GM23248 (cell line): Measurements from ENCODE around the gene APOM. TPM values are rescaled to one million over a fixed set of nuclear protein-coding genes. Genes with fewer than 3 reads are reported as not detected.

ENCODE experiments used
- DNase-seq: peaks from one replicate; pipeline ENCODE4 v3.0.0-alpha.2; 2015
- H2AFZ ChIP-seq: fragments of 200-600 bp; sonication (generic); 2 replicates; pipeline ENCODE4 v1.6.1; 2016; ENCODE audit warnings: antibody characterized with exemption
- H3F3A ChIP-seq: fragments of 200-600 bp; sonication (generic); 2 replicates; pipeline ENCODE4 v1.6.1; 2016; ENCODE audit warnings: mild to moderate bottlenecking, antibody characterized with exemption, mixed run types; ENCODE audit not compliant: insufficient read depth
- H3K27ac ChIP-seq: fragments of 200-600 bp; sonication (generic); 2 replicates; pipeline ENCODE4 v1.5.1; 2016; ENCODE audit warnings: mild to moderate bottlenecking
- H3K27me3 ChIP-seq: fragments of 200-600 bp; sonication (generic); replicated peaks from 2 replicates; pipeline ENCODE4 v1.6.1; 2016; ENCODE audit warnings: mild to moderate bottlenecking; ENCODE audit not compliant: insufficient read depth
- H3K36me3 ChIP-seq: fragments of 200-600 bp; sonication (generic); 2 replicates; pipeline ENCODE4 v1.6.1; 2016; ENCODE audit warnings: low read depth, mild to moderate bottlenecking
- H3K4me1 ChIP-seq: fragments of 200-600 bp; sonication (generic); 2 replicates; pipeline ENCODE4 v1.6.1; 2016; ENCODE audit warnings: mild to moderate bottlenecking; ENCODE audit not compliant: insufficient read depth
- H3K4me2 ChIP-seq: fragments of 200-600 bp; sonication (generic); one replicate; pipeline ENCODE4 v1.6.1; 2016; ENCODE audit warnings: mild to moderate bottlenecking; ENCODE audit not compliant: unreplicated experiment
- H3K4me3 ChIP-seq: fragments of 200-600 bp; sonication (generic); 2 replicates; pipeline ENCODE4 v1.5.1; 2016; ENCODE audit warnings: mild to moderate bottlenecking
- H3K79me2 ChIP-seq: fragments of 200-600 bp; sonication (generic); 2 replicates; pipeline ENCODE4 v1.6.1; 2016; ENCODE audit warnings: mild to moderate bottlenecking; ENCODE audit not compliant: insufficient read depth
- H3K9ac ChIP-seq: fragments of 200-600 bp; sonication (generic); 2 replicates; pipeline ENCODE4 v1.6.1; 2016; ENCODE audit warnings: mild to moderate bottlenecking
- H3K9me2 ChIP-seq: fragments of 200-600 bp; sonication (generic); 2 replicates; pipeline ENCODE4 v1.6.1; 2016; ENCODE audit warnings: mixed run types, mild to moderate bottlenecking, moderate library complexity; ENCODE audit not compliant: insufficient read depth
- H3K9me3 ChIP-seq: fragments of 200-600 bp; sonication (generic); one replicate; pipeline ENCODE4 v1.6.1; 2017; ENCODE audit warnings: low read depth
- H4K20me1 ChIP-seq: fragments of 200-600 bp; sonication (generic); 2 replicates; pipeline ENCODE4 v1.6.0; 2016; ENCODE audit not compliant: insufficient read depth
- EZH2 ChIP-seq: fragments of 200-600 bp; sonication (generic); IDR thresholded peaks from 2 replicates; pipeline ENCODE4 v1.6.1; 2018; ENCODE audit warnings: antibody characterized with exemption, mild to moderate bottlenecking; ENCODE audit not compliant: insufficient read depth, poor library complexity, severe bottlenecking
- EZH2phosphoT487 ChIP-seq: fragments of 200-600 bp; sonication (generic); IDR thresholded peaks from 2 replicates; pipeline ENCODE4 v1.6.1; 2018; ENCODE audit warnings: antibody characterized with exemption, moderate library complexity, mild to moderate bottlenecking, low read depth; ENCODE audit not compliant: insufficient read depth
- WGBS, 2 experiments: methylation state at CpG; one replicate each; pipeline ENCODE4 v1.1.6; 2015 to 2017; ENCODE audit warnings: low lambda C conversion rate in 2 of 2, low coverage in 1 of 2; ENCODE audit errors: missing lambda C conversion rate in 2 of 2; 5-methylcytosine and 5-hydroxymethylcytosine counted together
- in situ Hi-C: fragments of 300-500 bp; cut with MboI; formaldehyde crosslinking; loops from 2 replicates; pipeline ENCODE4 v1.15.0; 2020
- polyA plus RNA-seq: library from polyadenylated mRNA; unstranded; fragments of >200 nt; fragmentation: Nextera tagmentation; extraction: Ambion mirVana; gene quantifications from 2 replicates; pipeline ENCODE4 v1.2.1, GENCODE V29; 2016
- total RNA-seq: library from RNA; depleted of rRNA; stranded (reverse); fragments of >200 nt; shearing (Covaris generic); gene quantifications from 2 replicates; pipeline ENCODE4 v1.2.3, GENCODE V29; 2014

The APOM gene
- total and polyA plus RNA-seq, 2 experiments from 2014 or later = 0.76 to 5.9 TPM

DNA sequence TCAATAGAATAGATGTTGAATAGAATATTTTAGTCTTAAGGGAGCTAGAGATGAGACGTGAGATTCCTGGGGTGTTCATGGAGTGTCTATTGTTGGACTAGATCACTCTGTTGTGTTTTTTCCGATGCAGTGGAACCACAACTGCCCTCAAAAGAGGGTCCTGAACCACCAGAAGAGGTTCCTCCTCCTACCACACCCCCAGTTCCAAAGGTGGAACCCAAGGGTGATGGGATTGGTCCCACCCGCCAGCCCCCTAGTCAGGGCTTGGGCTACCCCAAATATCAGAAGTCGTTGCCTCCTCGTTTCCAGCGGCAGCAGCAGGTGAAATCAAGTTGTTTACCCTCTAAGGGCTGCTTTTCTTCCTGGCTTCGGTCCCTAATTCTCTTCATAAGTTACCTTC lies 26.7 kb upstream of the APOM start:
- TF ChIP-seq EZH2 (no peak), EZH2phosphoT487 (no peak)
- Histone ChIP-seq H3K27me3 (no peaks in the 10 kb centered on the region), H3K4me2 (no peak overlapping the region), H3K79me2 (peaks cover 93% of the 10 kb centered on the region), H3K36me3 (peaks cover 88% of the 10 kb centered on the region), H3K27ac (no peak overlapping the region), H3F3A (peaks cover 42% of the 10 kb centered on the region), H3K4me3 (no peak overlapping the region), H3K9me3 (no peaks in the 10 kb centered on the region), H3K9me2 (no peaks in the 10 kb centered on the region), H3K9ac (no peak overlapping the region), H3K4me1 (no peaks in the 10 kb centered on the region), H4K20me1 (no peaks in the 10 kb centered on the region), H2AFZ (no peak overlapping the region)
- in situ Hi-C loops = no loop called here
- no peak for DNase-seq
- 92 to 93% methylated on average over 7 of the region's 7 CpGs for WGBS, 2 experiments

DNA sequence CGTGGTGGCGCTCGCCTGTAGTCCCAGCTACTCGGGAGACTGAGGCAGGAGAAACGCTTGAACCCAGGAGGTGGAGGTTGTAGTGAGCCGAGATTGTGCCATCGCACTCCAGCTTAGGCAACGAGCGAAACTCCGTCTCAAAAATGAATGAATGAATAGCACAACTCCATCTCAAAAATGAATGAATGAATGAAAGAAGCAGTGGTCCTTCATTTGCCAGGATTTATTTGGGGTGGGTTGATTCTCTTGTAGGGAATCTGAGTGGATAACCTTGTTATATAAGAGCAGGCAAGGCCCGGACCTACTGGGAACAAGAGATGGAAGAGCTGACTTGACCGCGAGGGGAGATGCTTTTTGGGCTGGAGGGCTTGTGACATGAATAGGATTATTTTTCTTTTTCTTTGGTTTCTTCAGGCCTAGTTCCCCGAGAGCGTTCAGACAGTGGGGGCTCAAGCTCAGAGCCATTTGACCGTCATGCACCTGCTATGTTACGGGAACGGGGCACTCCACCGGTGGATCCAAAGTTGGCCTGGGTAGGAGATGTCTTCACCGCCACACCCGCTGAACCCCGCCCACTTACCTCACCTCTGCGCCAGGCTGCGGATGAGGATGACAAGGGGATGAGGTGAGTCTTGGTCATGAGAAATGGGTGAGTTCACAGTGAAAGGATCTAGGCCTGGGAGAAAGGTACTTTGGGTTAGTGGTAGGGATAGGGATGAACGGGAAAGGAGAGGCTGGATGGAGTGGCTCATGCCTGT lies 25.3 kb upstream of the APOM start:
- Histone ChIP-seq H3K36me3 (peaks cover 89% of the 10 kb centered on the region), H3K9ac (no peak overlapping the region), H2AFZ (no peak overlapping the region), H3K27ac (no peak overlapping the region), H3K4me1 (no peaks in the 10 kb centered on the region), H3K79me2 (peaks cover 80% of the 10 kb centered on the region), H3F3A (peaks cover 55% of the 10 kb centered on the region), H3K9me2 (no peaks in the 10 kb centered on the region), H4K20me1 (no peaks in the 10 kb centered on the region), H3K4me3 (no peak overlapping the region), H3K27me3 (no peaks in the 10 kb centered on the region), H3K4me2 (no peak overlapping the region), H3K9me3 (no peaks in the 10 kb centered on the region)
- DNase-seq = no peak
- 90 to 93% methylated on average over 25 of the region's 25 CpGs for WGBS, 2 experiments
- in situ Hi-C loops = no loop called here
- TF ChIP-seq EZH2 = no peak
- TF ChIP-seq EZH2phosphoT487 = no peak

GRCh38 chr6:31631209-31631608 lies 24.5 kb upstream of the APOM start:
- 86 to 87% methylated on average over 14 of the region's 16 CpGs for WGBS, 2 experiments

GRCh38 chr6:31631681-31632278 lies 23.9 kb upstream of the APOM start:
- no peak overlapping the region for H2AFZ ChIP-seq
- in situ Hi-C loops = no loop called here
- no peaks in the 10 kb centered on the region for H3K27me3 ChIP-seq
- no peaks in the 10 kb centered on the region for H3K9me2 ChIP-seq
- H3K4me3 ChIP-seq = no peak overlapping the region
- 86 to 88% methylated on average over 23 to 32 of the region's 32 CpGs for WGBS, 2 experiments
- no peaks in the 10 kb centered on the region for H4K20me1 ChIP-seq
- peaks cover 68% of the 10 kb centered on the region for H3F3A ChIP-seq
- H3K9me3 ChIP-seq = no peaks in the 10 kb centered on the region
- no peak overlapping the region for H3K4me2 ChIP-seq
- no peak for DNase-seq
- peaks cover 65% of the 10 kb centered on the region for H3K79me2 ChIP-seq
- H3K27ac ChIP-seq = no peak overlapping the region
- TF ChIP-seq EZH2phosphoT487 (no peak), EZH2 (no peak)
- H3K9ac ChIP-seq = no peak overlapping the region
- no peaks in the 10 kb centered on the region for H3K4me1 ChIP-seq
- peaks cover 88% of the 10 kb centered on the region for H3K36me3 ChIP-seq

More at GRCh38 chr6:31631209-31631608, 24.5 kb upstream of the APOM start:
- Histone ChIP-seq H3K27me3 (no peaks in the 10 kb centered on the region), H3K9ac (no peak overlapping the region), H4K20me1 (no peaks in the 10 kb centered on the region), H3K4me2 (no peak overlapping the region), H2AFZ (no peak overlapping the region), H3K27ac (no peak overlapping the region), H3K4me1 (no peaks in the 10 kb centered on the region), H3K9me2 (no peaks in the 10 kb centered on the region), H3F3A (peaks cover 62% of the 10 kb centered on the region), H3K9me3 (no peaks in the 10 kb centered on the region), H3K79me2 (peaks cover 71% of the 10 kb centered on the region), H3K36me3 (peaks cover 89% of the 10 kb centered on the region), H3K4me3 (no peak overlapping the region)
- in situ Hi-C loops = no loop called here
- no peak for DNase-seq
- TF ChIP-seq EZH2 = no peak
- no peak for TF ChIP-seq EZH2phosphoT487
